HG03520 (cell line): ENCODE results near the gene VRK3.
A peak's percentile ranks its signal among the peaks of the same experiment; 100 is the strongest.
"Not testable (repeated sequence)": the region's sequence is repeated elsewhere in the genome, so short reads cannot be mapped to it uniquely, and the experiment has no call there.

Experiments
- ATAC-seq: cut with Tn5 transposase; IDR thresholded peaks from one replicate; pipeline ENCODE4 v1.9.1; 2021; ENCODE audit warnings: mild to moderate bottlenecking, moderate library complexity; ENCODE audit not compliant: unreplicated experiment

The VRK3 gene

GRCh38 chr19:50025022-50025793 is at the start of gene VRK3:
VRK3 (minus strand) TSS chr19:50025372; CDS start chr19:50016162, 9,210 bp downstream.
- peak; percentile 75 for ATAC-seq

- not testable (repeated sequence) for ATAC-seq
Measured at GRCh38 chr19:50068382-50068781, 43.2 kb upstream of the VRK3 start.

- no peak for ATAC-seq
Measured at GRCh38 chr19:50067575-50067974, 42.4 kb upstream of the VRK3 start.

- ATAC-seq: no peak
Measured at GRCh38 chr19:50065938-50066337, 40.8 kb upstream of the VRK3 start.

- no peak for ATAC-seq
Measured at GRCh38 chr19:50061650-50062049, 36.5 kb upstream of the VRK3 start.

- no peak for ATAC-seq
Measured at GRCh38 chr19:50060107-50060506, 34.9 kb upstream of the VRK3 start.

GRCh38 chr19:50059045-50059444 is 33.9 kb upstream of the VRK3 start:
- no peak for ATAC-seq

- ATAC-seq: no peak
Measured at GRCh38 chr19:50058425-50058824, 33.3 kb upstream of the VRK3 start.

- ATAC-seq: no peak
Measured at GRCh38 chr19:50053119-50053518, 27.9 kb upstream of the VRK3 start.

GRCh38 chr19:50051964-50052363 is 26.8 kb upstream of the VRK3 start:
- ATAC-seq: no peak

GRCh38 chr19:50051228-50051895 is 26.2 kb upstream of the VRK3 start:
- ATAC-seq: not testable (repeated sequence)

GRCh38 chr19:50050406-50051227 is 25.4 kb upstream of the VRK3 start:
- ATAC-seq: no peak

GRCh38 chr19:50047671-50048070 is 22.5 kb upstream of the VRK3 start:
- ATAC-seq: no peak

GRCh38 chr19:50046649-50047503 is 21.7 kb upstream of the VRK3 start:
- ATAC-seq: no peak

GRCh38 chr19:50044922-50045321 is 19.8 kb upstream of the VRK3 start:
- no peak for ATAC-seq

- ATAC-seq: no peak
Measured at GRCh38 chr19:50043967-50044366, 18.8 kb upstream of the VRK3 start.

GRCh38 chr19:50042363-50043024 is 17.3 kb upstream of the VRK3 start:
- ATAC-seq: no peak

GRCh38 chr19:50040967-50041366 is 15.8 kb upstream of the VRK3 start:
- no peak for ATAC-seq

- ATAC-seq: no peak
Measured at GRCh38 chr19:50039968-50040367, 14.8 kb upstream of the VRK3 start.

- ATAC-seq: no peak
Measured at GRCh38 chr19:50036908-50037307, 11.7 kb upstream of the VRK3 start.
